HG02981 (cell line): ENCODE data around the gene KANSL1L.
"Not testable (repeated sequence)": the region's sequence is repeated elsewhere in the genome, so short reads cannot be mapped to it uniquely, and the experiment has no call there.

Experiments used
- ATAC-seq: cut with Tn5 transposase; IDR thresholded peaks from one replicate; pipeline ENCODE4 v1.9.1; 2021; ENCODE audit warnings: mild to moderate bottlenecking, moderate library complexity; ENCODE audit not compliant: unreplicated experiment

Gene KANSL1L

DNA sequence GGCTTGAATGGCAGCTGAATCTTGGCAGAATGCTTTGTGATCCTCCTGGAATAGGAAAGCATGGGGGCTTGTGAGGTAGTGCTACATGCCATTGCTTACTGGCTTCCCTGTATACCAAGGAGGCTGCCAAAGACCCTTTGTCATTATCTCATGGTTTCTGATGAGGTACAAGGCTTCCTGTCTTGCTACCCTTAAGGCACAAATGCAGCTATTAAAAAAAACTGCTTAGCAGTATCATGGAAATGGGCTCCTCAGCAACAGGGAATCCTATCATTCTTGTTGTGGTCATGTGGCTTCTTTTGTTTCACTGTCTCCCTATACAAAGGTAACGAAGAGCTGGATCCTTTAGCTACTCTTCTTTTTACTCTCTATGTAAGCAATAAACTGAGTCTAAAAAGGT lies 6.6 kb upstream of the KANSL1L start:
- ATAC-seq: no peak

DNA sequence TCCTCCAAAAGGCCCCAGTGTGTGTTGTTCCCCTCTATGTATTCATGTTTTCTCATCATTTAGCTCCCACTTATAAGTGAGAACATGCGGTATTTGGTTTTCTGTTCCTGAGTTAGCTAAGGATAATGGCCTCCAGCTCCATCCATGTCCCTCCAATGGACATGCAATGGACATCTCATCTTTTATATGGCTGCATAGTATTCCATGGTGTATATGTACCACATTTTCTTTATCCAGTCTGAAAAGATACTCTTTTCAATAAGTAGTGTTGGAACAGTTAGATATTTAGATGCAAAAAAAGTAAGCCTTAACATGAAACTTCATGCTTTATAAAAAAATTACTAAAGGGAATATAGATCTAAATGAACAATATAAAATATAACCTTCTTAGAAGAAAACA lies 5.9 kb upstream of the KANSL1L start:
- ATAC-seq: not testable (repeated sequence)

DNA sequence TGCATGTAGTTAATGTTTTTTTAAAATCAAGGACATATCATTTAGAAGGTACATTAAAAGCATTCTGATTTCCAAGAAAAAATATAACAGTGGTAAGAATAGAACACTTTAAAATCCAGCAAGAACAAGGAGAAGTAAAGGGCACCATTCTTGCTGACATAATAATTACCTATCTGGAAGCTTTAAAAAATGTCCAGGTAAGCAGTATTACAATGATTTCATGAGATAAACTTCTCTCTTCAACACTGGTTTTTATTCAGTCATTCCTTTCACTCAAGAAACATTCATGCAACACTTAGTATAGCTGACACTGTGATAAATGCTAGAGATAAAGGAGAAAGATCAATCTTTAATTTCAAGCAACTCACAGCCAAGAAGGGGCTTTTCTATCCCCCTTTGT lies 2.9 kb upstream of the KANSL1L start:
- ATAC-seq: no peak

DNA sequence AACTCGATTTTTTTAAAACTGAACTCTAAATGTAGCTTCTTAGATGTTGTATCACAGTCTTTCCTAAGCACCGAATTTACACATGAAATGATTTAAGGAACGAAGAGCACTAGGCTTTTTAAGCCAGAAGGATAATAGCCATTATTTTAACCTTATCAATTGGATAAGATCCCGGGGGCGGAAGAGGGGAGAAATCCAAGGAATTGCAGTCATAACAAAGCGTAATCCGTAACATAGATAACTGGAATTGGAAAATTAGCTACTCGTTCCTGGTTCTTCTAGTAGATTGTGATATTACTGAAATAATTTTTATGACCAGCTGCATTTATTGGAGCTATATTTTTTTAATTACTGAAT lies 988 bp upstream of the KANSL1L start:
- no peak for ATAC-seq

DNA sequence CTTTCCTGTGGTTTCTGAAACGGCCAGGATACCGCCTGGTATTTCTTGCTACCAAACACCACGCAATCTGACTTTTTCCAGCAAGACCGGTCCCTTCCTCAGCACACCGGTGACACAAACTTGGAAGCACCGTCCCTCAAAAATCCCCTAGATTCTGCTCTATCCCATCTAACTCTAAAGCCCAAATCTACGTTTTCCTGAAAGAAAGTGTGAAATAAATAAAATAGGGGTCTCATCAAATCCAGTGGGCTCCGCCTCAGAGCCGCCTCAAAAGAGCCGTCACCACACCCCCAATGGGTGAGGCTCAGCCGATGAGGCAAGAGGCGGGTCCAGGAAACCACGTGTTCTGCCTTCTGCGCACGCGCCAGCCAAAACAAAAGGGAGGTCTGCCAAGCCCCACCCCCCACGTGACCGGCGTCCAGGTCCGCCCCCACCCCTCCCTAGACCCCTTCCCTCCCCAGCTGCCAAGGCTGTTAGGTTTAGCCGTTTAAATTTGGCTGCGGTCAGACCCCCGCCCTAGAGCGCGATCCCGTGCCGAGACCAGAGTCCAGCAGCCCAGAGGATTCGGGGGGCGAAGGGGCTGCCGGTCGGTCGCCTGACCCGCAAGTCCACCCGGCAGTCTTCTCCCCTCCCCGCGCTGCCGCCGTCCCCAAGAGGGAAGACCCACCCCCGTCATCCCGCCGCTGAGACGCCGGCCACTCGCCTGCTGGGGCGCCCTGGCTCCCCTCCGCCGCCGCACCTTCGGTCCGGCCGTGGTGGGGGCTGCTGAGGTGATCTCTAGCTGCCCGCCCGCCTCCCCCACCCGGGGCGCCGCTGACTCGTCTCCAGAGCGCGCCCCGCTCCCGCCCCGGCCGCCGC lies 534 bp downstream of the KANSL1L start:
- ATAC-seq: peak; percentile 60

DNA sequence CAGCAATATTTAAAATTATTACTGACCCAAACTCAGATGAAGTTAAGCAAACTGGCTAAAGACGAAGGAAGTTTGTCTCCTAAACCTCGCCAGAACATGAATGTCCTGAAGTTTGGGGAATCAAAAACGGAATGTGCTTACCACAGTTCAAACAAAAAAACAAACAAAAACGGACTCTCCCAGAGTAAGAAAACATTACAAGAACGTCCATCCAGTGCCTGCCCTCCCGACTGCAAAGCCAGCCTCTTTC lies 1.1 kb downstream of the KANSL1L start:
- no peak for ATAC-seq

DNA sequence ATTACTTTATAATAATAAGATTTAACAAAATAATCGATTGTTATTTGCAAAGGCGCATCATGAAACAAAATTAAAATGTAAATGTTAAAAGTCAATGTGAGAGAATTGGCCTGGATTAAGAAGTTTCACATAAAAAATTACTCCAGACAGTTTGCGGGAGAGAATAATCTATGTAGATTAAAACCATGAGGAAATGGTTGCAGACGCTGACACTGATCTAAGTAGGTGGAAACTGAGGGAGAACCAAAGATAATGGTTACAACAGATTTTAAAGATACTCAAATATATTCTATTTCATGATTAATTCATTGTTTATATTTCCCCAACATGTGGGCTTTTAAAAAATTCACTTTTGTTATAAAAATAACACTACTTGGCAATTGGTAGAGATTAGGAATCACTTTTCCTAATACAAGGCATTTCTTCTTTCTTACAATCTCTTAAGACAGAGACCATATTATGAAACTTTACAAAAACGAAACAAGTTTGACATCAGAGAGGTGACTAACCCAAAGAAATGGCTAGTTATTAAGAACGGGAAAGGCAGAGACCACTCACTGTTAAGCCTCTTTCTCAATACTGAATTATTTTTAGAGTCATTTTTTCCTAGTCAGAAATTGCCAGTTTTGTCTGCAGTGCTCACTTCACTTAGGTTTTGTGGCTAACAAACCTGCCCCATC lies 1.6 kb downstream of the KANSL1L start:
- ATAC-seq: peak; percentile 33

DNA sequence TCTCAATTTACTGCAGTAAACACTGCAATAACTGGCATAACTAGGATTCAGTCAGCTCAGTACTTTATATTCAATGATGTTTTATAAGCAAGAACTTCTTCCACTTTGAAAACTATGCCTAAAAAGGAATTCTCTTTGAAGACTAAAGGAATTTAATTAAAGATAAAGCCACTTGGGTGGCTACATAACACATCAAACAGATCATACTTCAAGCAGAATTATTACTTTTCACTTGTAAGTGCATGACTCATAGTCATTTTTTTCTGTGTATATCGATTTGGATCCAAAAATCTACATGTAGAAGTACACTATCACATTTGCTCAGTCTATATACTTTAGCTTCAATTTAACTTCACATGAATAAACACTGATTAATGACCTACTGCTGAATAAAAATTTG lies 4.0 kb downstream of the KANSL1L start:
- ATAC-seq: no peak

DNA sequence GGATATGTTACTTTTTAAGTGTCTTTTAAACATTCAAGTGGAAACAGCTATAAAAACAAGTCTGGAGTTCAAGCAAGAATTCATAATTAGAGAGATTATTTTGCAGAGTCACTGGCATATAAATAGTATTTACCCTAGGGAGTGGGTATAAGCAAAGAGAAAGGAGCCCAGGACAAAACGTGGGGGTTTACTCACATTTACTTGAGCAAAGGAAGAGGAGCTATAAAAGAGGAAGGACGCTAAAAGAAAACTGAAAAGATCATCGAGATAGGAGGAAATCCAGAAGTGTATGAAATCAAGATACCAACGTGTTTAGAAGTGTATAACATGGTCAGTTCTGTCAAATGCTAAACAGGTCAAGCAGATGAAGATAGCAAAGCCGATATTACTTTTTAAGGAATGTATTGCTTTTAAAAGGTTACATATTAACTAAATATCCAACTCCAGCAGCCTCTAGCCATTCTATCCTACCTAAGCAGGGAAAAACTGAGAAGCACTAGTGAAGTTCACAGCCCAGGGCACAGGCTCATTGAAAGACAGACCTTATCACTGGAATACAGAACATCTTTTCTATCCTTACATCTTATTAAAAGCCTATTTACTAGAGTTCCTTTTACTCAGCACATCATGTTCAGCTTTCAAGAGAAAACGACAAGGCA lies 8.6 kb downstream of the KANSL1L start:
- no peak for ATAC-seq

DNA sequence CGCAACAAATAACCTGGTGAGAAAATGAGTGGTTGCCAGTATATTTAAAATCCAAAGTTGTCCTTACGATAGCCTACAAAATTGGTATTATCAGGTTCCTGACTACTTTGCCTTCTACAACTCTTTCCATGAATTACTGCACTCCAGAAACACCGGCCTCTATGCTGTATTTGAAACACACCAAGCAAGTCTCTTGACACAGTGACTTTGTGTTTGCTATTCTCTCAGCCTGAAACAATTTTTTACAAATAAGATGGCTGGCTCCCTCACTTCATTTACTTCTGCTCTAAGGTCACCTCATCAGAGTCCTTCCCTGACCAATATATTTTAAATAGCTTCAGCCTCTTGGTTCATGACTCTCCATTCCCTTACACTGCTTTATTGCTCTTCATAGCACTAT lies 12.2 kb downstream of the KANSL1L start:
- ATAC-seq: no peak

DNA sequence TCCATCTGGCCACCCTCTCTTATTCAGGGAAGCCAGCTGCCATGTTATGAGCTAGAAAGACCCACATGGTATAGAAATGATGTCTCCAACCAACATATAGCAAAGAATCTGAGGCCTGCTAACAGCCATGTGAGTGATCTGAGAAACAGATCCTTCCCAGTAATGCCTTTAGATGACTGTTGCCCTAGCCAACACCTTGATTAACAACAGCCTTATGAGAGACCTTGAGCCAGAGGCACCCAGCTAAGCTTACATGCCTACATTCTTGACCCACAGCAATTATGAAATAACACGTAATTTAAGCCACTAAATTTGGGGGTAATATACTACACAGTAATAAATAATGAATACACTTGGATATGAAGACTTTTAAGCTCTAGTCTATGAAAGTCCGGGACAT lies 13.0 kb downstream of the KANSL1L start:
- no peak for ATAC-seq

DNA sequence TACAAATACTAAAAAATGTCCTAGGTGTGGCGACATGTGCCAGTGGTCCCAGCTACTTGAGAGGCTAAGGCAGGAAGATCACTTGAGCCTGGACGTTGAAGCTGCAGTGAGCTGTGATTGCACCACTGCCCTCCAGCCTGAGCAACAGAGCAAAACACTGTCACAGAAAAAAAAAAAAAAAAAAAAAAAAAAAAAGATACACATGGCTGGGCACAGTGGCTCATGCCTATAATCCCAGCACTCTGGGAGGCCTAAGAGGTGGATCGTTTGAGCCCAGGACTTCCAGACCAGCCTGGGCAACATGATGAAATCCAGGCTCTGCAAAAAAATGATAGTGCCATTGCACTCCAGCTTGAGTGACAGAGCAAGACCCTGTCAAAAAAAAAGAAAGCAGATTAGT lies 13.7 kb downstream of the KANSL1L start:
- no peak for ATAC-seq

DNA sequence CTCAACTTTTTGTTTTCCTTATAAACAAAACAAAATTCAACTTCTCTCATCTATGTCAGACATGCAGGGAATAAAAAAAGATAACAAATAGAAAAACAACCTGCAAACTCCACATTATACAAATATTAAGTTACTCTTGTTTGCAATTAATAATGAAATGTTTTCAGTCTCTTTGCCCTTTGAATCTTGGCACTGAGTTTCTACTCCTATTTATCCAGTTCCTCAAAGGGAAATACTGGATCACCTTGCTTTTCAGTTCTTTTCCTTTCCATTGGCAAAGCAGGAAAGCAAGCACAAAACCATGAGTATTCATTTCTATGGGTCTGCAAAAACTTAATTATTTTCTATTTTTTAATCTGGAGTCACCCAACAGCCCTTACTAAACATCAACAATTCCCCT lies 23.6 kb downstream of the KANSL1L start:
- ATAC-seq: no peak

DNA sequence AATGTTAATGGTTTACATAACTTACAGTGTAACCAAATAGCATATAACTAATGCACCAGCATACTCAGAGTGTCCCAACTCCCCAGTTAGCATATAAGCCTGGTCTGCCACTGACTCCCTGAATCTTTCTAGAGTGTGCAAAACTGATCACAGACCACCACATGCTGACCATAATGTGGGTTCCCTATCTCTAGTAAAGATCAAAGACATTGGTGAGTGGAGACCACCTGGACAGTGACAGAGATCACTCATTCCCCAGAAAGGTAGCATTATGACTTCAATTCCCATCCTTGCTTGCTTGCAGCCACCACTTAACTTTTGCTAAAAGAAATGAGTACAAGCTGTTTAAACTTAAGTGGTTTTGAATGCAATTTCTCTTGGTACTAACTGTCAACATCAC lies 39.0 kb downstream of the KANSL1L start:
- peak; percentile 60 for ATAC-seq

DNA sequence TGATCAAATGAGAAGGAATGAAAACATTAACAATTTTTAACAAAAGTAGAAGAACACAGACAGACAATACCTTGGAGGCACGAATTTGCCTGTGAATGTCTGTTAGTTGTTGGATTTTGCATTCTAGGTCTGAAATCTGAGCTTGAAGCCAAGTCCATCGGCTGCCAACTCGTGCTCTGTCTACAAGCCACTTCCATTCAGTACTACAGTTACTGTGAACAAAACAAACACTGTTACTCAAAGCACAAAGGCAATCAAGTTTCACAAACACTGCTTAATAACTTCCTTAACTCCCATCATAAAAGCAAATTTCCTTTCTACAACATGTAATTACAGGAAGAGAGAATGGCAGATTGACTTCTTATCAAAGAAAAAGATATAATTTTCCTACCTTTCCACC lies 42.2 kb downstream of the KANSL1L start:
- no peak for ATAC-seq

DNA sequence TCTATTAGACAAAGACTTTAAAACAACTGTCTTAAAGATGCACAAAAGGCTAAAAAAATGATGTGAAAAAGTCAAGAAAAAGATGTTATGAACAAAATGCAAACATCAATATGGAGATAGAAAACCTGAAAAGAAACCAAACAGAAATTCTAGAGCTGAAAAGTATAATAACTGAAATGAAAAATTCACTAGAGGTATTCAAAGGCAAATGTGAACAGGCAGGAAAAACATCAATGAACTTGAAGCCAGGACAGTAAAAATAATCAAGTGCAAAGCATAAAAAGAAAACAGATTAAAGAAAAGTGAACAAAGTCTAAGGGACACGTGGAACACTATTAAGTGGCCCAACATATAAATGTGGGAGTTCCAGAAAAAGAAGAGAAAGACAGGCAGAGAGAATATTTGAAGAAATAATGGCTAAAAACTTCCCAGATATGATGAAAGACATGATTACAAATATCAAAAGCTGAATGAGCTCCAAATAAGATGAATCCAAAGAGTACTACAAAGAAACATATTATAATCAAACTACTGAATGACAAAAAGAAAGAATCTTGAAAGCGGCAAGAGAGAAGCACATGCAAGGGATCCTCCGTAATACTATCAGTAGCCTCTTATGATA lies 57.5 kb downstream of the KANSL1L start:
- ATAC-seq: no peak

DNA sequence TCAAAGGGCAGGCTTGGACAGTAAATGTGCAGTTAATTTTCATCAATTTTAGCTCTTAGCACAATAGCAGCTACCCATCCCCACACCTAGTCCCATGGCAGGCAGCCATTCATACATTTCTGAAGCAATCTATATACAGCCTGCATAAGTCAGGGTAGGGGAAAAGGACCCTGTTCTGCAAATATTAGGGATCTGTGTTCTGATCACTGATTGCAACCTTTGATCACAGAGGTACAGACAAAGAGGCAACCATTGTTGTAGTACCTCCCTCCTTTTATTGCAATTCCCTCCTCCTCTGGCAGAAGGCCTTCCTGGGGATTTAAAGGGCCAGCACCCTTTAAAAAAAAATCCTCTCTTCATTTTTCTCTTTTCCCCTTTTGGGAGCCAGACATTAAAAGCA lies 58.3 kb downstream of the KANSL1L start:
- ATAC-seq: no peak

DNA sequence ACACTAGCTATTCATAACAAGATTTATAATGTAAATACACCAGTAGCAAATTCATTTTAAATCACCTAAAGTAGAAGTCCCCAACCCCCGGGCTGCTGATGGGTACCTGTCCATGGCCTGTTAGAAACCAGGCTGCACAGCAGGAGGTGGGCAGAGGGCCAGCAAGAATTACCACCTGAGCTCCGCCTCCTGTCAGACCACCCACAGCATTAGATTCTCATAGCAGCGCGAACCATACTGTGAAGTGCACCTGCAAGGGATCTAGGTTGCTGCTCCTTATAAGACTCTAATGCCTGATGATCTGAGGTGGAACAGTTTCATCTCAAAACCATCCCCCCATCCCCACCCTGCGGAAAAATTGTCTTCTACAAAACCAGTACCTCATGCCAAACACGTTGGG lies 71.3 kb downstream of the KANSL1L start:
- ATAC-seq: no peak

DNA sequence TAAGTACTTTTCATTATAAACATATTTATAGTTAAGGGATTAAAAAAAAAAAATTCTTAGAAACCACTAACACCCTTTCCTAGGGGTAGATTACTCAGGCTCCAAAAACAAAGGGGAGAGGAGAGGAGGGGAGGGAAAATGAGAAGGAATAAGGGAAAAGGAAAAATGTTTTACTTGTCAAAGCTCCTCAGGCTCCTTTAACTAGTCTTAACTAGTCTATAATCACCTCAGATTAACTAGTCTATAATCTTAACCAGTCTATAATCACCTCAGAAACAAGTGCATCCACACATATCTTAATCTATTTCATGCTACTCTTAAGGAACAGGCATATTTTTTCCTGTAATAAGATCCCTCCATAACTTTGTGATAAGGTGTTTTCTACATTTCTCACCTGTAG lies 76.4 kb downstream of the KANSL1L start:
- ATAC-seq: no peak

DNA sequence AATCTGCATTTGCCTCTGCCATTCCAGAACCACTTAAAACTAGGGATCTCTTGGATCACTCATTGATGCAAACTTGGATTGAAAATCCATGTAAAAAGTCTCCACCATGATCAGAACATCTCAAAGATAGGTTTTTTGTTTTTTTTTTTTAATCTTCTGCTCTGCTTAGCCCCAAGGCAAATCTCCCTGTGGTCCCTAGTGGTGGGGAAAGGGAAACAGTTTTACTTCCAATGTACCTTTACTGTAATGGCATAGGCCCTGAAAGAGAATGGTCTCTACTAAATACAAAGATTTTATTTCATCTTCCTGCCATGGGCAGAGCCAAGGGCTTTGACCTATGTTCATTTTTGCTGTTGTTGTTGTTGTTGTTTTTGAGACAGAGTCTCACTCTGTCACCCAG lies 78.4 kb downstream of the KANSL1L start:
- no peak for ATAC-seq

DNA sequence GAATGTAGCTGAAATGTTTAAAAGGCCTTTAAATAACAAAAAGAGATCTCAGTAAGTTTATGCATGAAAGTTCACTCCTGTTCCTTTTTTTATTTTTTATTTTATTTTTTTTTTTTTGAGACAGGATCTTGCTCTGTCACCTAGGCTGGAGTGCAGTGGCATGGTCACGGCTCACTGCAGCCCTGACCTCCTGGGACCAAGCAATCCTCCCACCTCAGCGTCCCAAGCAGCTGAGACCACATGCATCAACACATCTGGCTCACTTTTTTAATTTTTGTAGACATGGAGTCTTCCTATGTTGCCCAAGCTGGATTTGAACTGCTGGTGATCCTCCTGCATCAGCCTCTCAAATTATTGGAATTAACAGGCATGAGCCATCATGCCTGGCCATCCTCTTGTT lies 84.3 kb downstream of the KANSL1L start:
- no peak for ATAC-seq

DNA sequence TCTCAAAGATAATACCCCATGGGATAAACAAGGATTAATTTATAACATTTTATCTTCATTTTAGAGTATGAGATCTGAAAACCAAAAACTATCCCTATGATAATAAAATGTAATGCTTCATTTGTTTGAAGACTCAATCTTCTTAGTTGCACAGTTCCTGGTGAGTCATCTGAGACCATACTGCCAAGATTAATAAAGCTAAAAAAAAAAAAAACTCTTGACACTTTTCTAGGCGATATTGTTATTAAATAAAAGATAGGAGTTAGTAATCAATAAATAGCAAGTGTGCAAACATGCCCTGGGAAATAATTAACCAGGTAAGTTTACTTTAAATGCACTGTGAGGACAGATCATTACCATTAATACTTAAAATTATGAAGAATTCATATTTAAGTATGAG lies 84.9 kb downstream of the KANSL1L start:
- ATAC-seq: no peak
